GM18505 (cell line): Measurements from ENCODE around the gene RHCG.
"Not testable (repeated sequence)": the region's sequence is repeated elsewhere in the genome, so short reads cannot be mapped to it uniquely, and the experiment has no call there.

Experiments
- ATAC-seq: cut with Tn5 transposase; IDR thresholded peaks from one replicate; pipeline ENCODE4 v1.9.1; 2021; ENCODE audit not compliant: unreplicated experiment
- POLR2A ChIP-seq: IDR thresholded peaks from 4 replicates; pipeline ENCODE4 v1.6.1; 2011; ENCODE audit warnings: borderline replicate concordance; ENCODE audit not compliant: insufficient read depth, insufficient read length; ENCODE audit errors: extremely low read depth

The RHCG gene

DNA sequence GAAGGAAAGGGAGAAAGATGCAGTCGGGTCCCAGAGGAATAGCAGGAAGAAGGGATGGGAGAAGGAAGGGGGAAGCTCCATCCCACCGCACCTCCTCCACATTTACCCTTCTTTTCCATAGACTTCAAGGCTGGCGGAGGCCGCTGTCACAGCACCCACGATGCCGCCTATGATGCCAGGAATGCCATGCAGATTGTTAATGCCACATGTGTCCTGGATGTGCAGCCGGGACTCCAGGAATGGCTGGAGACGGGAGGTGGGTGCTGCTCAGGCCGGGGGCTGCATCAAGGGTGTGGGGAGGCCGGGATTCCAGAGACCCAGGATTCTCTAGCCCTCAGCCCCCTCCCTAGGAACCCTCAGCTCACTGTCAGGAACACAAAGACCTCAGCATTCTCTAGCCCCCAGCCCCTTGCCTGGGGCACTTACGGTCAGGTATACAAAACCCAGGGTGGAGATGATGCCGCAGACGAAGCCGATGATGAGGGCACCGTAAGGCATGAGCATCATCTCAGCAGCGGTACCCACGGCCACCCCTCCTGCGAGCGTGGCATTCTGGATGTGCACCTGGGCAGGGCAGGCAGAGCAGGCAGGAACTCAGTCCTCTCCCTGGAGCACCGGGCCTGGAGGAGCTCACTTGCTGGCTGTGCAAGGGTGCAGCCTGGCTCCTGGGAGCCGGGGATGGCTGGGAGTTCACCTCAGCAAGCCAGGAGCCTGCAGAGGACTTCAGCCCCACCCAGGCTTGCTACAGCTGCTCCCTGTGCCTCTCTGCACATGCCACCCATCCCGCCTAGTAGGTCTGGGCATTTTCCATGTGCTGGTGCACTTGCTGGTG is 18.8 kb downstream of the RHCG start:
- ATAC-seq = no peak
- TF ChIP-seq POLR2A = no peak

GRCh38 chr15:89475661-89476060 is 20.7 kb downstream of the RHCG start:
- no peak for ATAC-seq
- TF ChIP-seq POLR2A = no peak

DNA sequence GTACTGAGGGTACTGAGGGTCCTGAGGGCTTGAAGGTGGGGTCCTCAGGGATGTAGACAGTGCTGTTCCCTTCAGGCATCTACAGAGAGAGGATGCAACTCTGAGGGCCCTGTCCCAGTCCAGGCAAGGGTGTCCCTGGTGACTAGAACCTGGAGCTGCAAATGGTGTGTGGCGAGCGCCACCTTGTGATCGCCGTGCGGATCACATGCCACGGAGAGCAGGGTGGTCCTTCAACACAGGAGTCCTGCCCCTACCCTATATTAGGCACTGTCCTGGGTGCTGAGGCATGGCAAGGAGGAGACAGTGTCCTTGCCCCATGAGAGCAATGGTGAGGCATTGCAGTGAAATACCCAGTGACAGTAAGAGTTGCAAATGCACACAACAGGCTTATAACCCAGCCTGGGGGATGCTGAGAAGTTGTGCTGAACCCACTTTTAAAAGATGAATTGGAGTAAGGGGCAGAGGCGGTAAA is 23.6 kb downstream of the RHCG start:
- no peak for TF ChIP-seq POLR2A
- ATAC-seq = no peak

DNA sequence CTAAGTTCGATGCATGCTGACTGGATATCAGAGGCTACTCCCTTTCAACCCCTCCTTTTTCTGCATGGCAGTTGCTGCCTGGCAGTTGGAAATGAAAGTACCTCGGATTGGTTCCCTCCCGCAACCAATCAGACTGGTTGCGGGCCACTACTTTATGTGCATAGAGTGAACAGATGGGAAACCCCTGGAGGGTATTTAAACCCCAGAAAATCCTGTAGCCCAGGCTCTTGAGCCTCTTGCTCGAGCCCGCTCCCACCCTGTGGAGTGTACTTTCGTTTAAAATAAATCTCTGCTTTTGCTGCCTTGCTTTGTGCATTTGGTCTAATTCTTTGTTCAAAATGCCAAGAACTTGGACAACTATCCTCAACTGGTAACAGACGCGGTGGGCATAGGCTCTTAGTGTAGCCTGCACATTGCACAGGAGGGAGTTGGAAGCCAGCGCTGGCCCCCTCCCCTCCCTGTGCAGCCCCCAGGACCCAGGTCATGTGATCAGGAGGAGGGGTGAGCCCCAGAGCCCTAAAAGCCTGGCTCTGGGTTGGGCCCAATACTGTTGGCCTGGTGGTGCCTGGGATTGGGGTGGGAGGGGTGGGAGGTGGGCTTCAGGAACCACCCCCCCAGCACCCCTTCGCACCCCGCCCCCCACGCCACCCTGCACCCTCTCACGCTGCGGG is 26.8 kb downstream of the RHCG start:
- no peak for TF ChIP-seq POLR2A
- ATAC-seq = no peak

- not testable (repeated sequence) for ATAC-seq
Measured at GRCh38 chr15:89468813-89469212, 27.6 kb downstream of the RHCG start.

DNA sequence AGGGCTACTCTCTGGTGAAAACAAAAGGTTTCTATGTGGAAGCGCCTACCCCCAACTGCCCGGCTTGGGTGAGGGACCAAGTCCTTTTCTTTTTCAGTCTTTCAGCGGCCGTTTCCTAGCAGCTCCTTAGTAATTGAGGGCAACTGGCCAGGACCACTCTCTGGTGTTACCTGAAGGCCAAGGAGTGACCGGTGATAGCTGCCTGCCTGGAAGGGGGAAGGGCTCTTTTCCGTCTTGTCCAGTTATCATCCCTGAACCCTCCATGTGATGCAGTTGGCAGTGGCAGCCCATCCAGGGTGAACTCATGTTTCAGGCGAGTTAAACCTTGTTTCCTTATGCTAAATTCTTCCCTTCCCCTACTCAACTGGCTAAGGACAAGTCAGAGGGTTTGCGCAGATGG is 33.3 kb downstream of the RHCG start:
- no peak for ATAC-seq
- TF ChIP-seq POLR2A = no peak

DNA sequence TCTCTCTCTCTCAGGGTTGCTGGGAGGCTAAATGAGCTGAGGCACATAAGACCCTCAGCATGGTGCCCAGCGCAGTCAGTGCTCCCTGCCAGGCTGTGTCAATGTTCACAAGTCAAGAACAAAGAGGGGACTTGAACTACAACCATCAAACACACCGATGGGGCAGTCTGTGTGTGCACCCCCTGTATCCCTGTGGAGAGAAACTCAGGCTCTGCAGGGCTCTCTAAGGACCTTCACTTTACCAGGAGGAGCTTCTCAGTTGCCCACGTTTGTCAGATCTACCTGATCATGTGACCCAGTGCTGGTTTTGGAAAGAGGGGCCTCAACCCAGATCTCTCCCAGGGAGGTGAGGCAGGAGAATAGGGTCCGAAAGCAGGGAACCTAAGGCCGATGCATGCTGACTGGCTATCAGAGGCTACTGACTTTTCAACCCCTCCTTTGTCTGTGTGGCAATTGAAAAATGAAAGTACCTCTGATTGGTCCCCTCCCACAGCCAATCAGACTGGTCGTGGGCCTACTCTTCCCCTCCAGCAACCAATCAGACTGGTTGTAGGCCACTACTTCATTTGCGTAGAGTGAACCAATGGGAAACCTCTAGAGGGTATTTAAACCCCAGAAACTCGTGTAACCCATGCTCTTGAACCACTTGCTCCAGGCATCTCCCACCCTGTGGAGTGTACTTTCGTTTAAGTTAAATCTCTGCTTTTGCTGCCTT is 34.0 kb downstream of the RHCG start:
- no peak for TF ChIP-seq POLR2A
- ATAC-seq = no peak

DNA sequence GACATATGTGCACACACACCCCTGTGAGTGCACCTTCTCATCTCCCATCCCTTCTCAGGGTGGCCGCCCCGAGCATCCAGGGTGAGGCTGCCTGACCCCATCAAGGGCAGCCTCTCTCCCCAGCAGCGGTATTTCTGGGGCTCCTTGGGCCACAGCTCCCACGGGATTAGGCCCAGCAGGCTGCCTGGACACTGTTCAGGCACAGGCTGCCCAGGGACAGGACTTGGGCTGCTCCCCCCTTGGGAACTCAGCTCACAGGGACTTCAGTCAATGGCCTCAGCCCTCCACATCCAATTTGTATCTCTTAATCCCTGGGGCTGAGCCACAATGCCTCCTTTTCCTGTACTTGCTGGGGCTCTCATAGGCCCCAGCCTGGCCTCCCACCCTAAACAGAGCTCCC is 35.0 kb downstream of the RHCG start:
- no peak for TF ChIP-seq POLR2A
- no peak for ATAC-seq

DNA sequence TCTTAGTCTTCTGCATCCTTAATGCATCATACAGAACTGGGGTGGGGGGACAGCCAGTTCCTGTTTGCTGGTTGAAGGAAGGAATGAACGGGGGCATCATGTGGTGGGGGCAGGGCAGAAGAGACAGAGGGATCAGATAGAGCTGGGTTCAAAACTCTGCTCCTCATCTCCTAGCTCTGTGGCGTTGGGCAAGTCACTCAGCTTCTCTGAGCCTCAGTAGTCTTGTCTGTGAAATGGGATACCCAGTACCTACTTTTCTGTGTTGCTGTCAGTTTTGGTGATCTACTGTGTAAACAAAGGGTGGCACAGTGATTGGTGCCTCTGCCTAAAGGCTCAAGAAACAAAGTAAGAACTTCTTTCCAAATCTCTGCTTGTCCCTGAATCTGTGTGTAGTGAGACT is 36.3 kb downstream of the RHCG start:
- ATAC-seq = no peak
- TF ChIP-seq POLR2A = no peak

- ATAC-seq = no peak
- TF ChIP-seq POLR2A = no peak
Measured at GRCh38 chr15:89459271-89460038, 36.9 kb downstream of the RHCG start.

- no peak for ATAC-seq
Measured at GRCh38 chr15:89458440-89458839, 37.9 kb downstream of the RHCG start.

GRCh38 chr15:89457086-89457485 is 39.3 kb downstream of the RHCG start:
- no peak for ATAC-seq
- no peak for TF ChIP-seq POLR2A

More at GRCh38 chr15:89458440-89458839, 37.9 kb downstream of the RHCG start:
- no peak for TF ChIP-seq POLR2A

DNA sequence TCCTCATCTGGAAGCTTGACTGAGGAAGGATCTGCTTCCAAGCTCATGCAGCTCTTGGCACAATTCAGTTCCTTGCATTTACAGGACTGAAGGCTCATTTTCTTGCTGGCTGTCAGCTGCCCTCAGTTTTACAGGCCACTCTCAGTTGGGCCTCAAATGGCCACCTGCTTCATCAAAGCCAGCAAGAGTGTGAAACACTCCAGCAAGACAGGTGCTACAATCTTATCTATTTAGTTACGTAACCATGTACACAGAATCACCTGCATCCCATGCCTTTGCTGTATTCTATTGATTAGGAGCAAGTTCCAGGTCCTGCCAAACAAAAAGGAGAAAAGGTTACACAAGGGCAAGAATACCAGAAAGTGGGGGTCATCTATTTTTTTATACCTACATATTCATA is 40.8 kb downstream of the RHCG start:
- TF ChIP-seq POLR2A = no peak
- no peak for ATAC-seq
